ENCODE measurements around the gene NDUFS2. TPM values are rescaled to one million over a fixed set of nuclear protein-coding genes. Genes with fewer than 3 reads are reported as not detected.

The NDUFS2 gene
- total RNA-seq, 1 donor from 2014 or later, result 55.2 TPM

- peak; percentile 68 for DNase-seq (ENCODE audit: low spot score)
- Mint-ChIP-seq H3K4me1 (ENCODE audit: low read depth) (peaks cover 3% of the 10 kb centered on the region), H3K36me3 (ENCODE audit: low read depth) (no peaks in the 10 kb centered on the region), H3K27ac (ENCODE audit: unreplicated experiment) (no peak overlapping the region), H3K27me3 (ENCODE audit: low read depth) (no peaks in the 10 kb centered on the region), H3K4me3 (ENCODE audit: unreplicated experiment) (no peak overlapping the region), H3K9me3 (ENCODE audit: low read depth) (no peaks in the 10 kb centered on the region)
- TF ChIP-seq, protein P1, sequence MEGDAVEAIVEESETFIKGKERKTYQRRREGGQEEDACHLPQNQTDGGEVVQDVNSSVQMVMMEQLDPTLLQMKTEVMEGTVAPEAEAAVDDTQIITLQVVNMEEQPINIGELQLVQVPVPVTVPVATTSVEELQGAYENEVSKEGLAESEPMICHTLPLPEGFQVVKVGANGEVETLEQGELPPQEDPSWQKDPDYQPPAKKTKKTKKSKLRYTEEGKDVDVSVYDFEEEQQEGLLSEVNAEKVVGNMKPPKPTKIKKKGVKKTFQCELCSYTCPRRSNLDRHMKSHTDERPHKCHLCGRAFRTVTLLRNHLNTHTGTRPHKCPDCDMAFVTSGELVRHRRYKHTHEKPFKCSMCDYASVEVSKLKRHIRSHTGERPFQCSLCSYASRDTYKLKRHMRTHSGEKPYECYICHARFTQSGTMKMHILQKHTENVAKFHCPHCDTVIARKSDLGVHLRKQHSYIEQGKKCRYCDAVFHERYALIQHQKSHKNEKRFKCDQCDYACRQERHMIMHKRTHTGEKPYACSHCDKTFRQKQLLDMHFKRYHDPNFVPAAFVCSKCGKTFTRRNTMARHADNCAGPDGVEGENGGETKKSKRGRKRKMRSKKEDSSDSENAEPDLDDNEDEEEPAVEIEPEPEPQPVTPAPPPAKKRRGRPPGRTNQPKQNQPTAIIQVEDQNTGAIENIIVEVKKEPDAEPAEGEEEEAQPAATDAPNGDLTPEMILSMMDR (IDR thresholded peaks at IDR 0.05), result no peak
Measured at GRCh38 chr1:161190962-161191521, 11.1 kb upstream of the NDUFS2 start.

DNA sequence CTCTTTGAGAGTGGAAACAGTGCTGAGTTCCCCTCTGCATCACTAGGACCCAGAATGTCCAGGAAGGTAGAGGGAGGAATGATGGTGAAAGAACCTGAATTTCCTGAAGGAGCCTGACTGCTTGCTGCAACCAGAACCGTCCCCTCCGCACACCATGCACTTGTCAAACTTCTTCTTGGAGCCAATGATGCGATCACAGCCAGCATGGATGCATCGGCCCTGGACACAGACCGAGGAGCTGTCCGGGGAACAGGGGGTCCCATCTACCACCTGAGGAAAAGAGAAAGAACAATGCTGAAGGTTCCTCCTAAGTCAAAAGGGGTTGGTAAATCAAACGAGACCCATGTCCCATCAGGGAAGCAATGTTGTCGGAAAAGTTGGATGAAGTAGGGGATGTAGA lies 10.2 kb upstream of the NDUFS2 start:
- Mint-ChIP-seq H3K4me3 (ENCODE audit: unreplicated experiment) (no peak overlapping the region), H3K36me3 (ENCODE audit: low read depth) (no peaks in the 10 kb centered on the region), H3K27ac (ENCODE audit: unreplicated experiment) (no peak overlapping the region), H3K27me3 (ENCODE audit: low read depth) (no peaks in the 10 kb centered on the region), H3K4me1 (ENCODE audit: low read depth) (peaks cover 8% of the 10 kb centered on the region), H3K9me3 (ENCODE audit: low read depth) (no peaks in the 10 kb centered on the region)
- peak; percentile 56 for DNase-seq (ENCODE audit: low spot score)
- TF ChIP-seq, protein P1 (IDR thresholded peaks at IDR 0.05), result no peak

- Mint-ChIP-seq H3K36me3 (ENCODE audit: low read depth) (no peaks in the 10 kb centered on the region), H3K9me3 (ENCODE audit: low read depth) (no peaks in the 10 kb centered on the region), H3K27ac (ENCODE audit: unreplicated experiment) (peak overlapping the region; percentile 42), H3K4me1 (ENCODE audit: low read depth) (peaks cover 16% of the 10 kb centered on the region), H3K27me3 (ENCODE audit: low read depth) (no peaks in the 10 kb centered on the region), H3K4me3 (ENCODE audit: unreplicated experiment) (no peak overlapping the region)
- DNase-seq (ENCODE audit: low spot score), result peak; percentile 93
- TF ChIP-seq, protein P1 (IDR thresholded peaks at IDR 0.05), result peak; percentile 87
Measured at GRCh38 chr1:161192476-161193465, 9.4 kb upstream of the NDUFS2 start.

DNA sequence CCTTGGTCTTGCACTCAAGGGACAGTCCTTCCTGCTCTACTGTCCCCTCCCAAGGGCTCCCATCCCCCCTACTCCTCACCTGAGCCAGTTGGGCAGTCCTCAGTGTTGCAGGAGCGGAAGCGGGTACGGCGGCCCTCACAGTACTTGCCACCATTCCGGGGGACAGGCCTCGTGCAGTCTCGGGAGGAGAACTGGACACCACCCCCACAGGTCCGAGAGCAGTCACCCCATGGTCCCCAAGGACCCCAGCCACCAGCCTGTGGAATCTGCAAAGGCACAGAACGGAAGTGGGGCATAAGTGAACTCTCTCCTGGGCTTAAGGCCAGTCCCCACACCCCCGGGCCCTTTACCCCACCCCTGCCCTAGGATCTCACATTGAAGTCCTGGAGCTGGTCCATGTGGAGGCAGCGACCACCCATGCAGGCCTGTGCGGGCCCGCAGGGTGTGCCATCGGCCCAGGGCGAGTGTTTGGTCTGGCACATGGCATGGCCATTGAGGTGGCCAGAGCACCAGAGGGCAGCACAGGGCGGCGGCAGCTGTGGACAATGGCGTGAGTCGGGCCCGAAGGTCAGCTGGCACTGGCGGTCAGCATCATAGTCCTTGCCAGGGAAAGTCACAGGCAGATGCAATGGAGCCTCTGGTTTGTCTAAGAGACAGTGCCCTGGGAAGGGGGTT lies 8.5 kb upstream of the NDUFS2 start:
- H3K27ac Mint-ChIP-seq (ENCODE audit: unreplicated experiment), result no peak overlapping the region
- H3K9me3 Mint-ChIP-seq (ENCODE audit: low read depth), result no peaks in the 10 kb centered on the region
- H3K4me3 Mint-ChIP-seq (ENCODE audit: unreplicated experiment), result no peak overlapping the region
- no peaks in the 10 kb centered on the region for H3K36me3 Mint-ChIP-seq (ENCODE audit: low read depth)
- H3K4me1 Mint-ChIP-seq (ENCODE audit: low read depth), result peaks cover 26% of the 10 kb centered on the region
- H3K27me3 Mint-ChIP-seq (ENCODE audit: low read depth), result no peaks in the 10 kb centered on the region
- TF ChIP-seq, protein P1 (IDR thresholded peaks at IDR 0.05), result no peak
- DNase-seq (ENCODE audit: low spot score), result peak; percentile 91

DNA sequence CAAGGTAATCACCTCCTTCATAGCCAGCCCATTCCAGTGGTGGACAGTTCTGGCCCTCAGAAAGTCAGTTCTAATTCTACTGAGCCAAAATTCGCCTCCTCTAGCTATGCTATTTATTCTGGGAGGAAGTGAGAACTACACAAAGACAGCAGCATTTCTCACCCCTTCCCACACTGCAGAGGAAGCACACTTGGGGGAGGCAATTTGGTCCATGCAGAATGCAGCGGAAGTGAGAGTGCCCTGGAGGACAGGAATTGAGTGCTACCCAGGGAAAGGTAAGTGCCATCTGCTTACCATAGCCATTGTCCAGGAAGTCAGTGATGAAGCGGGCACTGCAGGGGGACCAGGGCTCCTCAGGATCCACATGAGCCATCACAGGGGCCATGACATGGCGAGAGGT lies 7.0 kb upstream of the NDUFS2 start:
- TF ChIP-seq, protein P1 (IDR thresholded peaks at IDR 0.05), result no peak

More for the DNA sequence above, 7.0 kb upstream of the NDUFS2 start:
- Mint-ChIP-seq H3K4me3 (ENCODE audit: unreplicated experiment) (no peak overlapping the region), H3K9me3 (ENCODE audit: low read depth) (no peaks in the 10 kb centered on the region), H3K36me3 (ENCODE audit: low read depth) (no peaks in the 10 kb centered on the region), H3K27me3 (ENCODE audit: low read depth) (no peaks in the 10 kb centered on the region), H3K4me1 (ENCODE audit: low read depth) (peaks cover 34% of the 10 kb centered on the region), H3K27ac (ENCODE audit: unreplicated experiment) (no peak overlapping the region)
- peak; percentile 38 for DNase-seq (ENCODE audit: low spot score)
